GM18517 (cell line): ENCODE data around the gene MYMK.

Experiments used
- ATAC-seq: cut with Tn5 transposase; IDR thresholded peaks from one replicate; pipeline ENCODE4 v1.9.1; 2021; ENCODE audit warnings: mild to moderate bottlenecking, moderate library complexity; ENCODE audit not compliant: unreplicated experiment

Gene MYMK

GRCh38 chr9:133558191-133559126 lies 33.7 kb upstream of the MYMK start:
- ATAC-seq, result no peak

GRCh38 chr9:133557581-133557980 lies 32.8 kb upstream of the MYMK start:
- ATAC-seq, result no peak

GRCh38 chr9:133556354-133556753 lies 31.6 kb upstream of the MYMK start:
- no peak for ATAC-seq

GRCh38 chr9:133554729-133555128 lies 30.0 kb upstream of the MYMK start:
- no peak for ATAC-seq

GRCh38 chr9:133553973-133554713 lies 29.4 kb upstream of the MYMK start:
- no peak for ATAC-seq

GRCh38 chr9:133553123-133553522 lies 28.4 kb upstream of the MYMK start:
- no peak for ATAC-seq

GRCh38 chr9:133552236-133552635 lies 27.5 kb upstream of the MYMK start:
- ATAC-seq, result no peak

- no peak for ATAC-seq
These were observed 26.7 kb upstream of the MYMK start for GRCh38 chr9:133551446-133551845.

- ATAC-seq, result no peak
These were observed 22.4 kb upstream of the MYMK start for GRCh38 chr9:133547116-133547515.

GRCh38 chr9:133546287-133546680 lies 21.5 kb upstream of the MYMK start:
- no peak for ATAC-seq

GRCh38 chr9:133545494-133546286 lies 20.9 kb upstream of the MYMK start:
- no peak for ATAC-seq

- no peak for ATAC-seq
These were observed 19.2 kb upstream of the MYMK start for GRCh38 chr9:133543772-133544467.

- no peak for ATAC-seq
These were observed 17.2 kb upstream of the MYMK start for GRCh38 chr9:133542002-133542401.

- ATAC-seq, result no peak
These were observed 15.9 kb upstream of the MYMK start for GRCh38 chr9:133540698-133541025.

GRCh38 chr9:133539991-133540697 lies 15.4 kb upstream of the MYMK start:
- no peak for ATAC-seq

- ATAC-seq, result no peak
These were observed 14.4 kb upstream of the MYMK start for GRCh38 chr9:133538851-133539833.

- no peak for ATAC-seq
These were observed 13.4 kb upstream of the MYMK start for GRCh38 chr9:133538176-133538575.

- no peak for ATAC-seq
These were observed 12.5 kb upstream of the MYMK start for GRCh38 chr9:133537257-133537656.

- ATAC-seq, result no peak
These were observed 11.8 kb upstream of the MYMK start for GRCh38 chr9:133536536-133536935.
